HEK293 (cell line): Measurements from ENCODE around the gene SARS2.

Experiments used
- CTCF ChIA-PET: fragments of 350-600 bp; formaldehyde crosslinking; extraction: SDS; loops from one replicate; lab custom pipeline; 2021; ENCODE audit warnings: antibody characterized with exemption; lab: Yijun Ruan, JAX
- POLR2A ChIA-PET: fragments of 300-600 bp; formaldehyde crosslinking; extraction: SDS; loops from one replicate; lab custom pipeline; 2020; ENCODE audit warnings: antibody characterized with exemption, inconsistent platforms; lab: Yijun Ruan, JAX
- H3K27ac ChIP-seq: fragments of 200-500 bp; sonication (Bioruptor generic); 2 replicates; pipeline ENCODE4 v1.5.1; 2014; ENCODE audit warnings: low read depth, low read length, control low read depth, inconsistent platforms; ENCODE audit errors: extremely low read depth
- H3K36me3 ChIP-seq, 2 experiments: fragments of 200-500 bp in 1 of 2; sonication (Bioruptor generic) in 1 of 2; 1 replicate in 1 of 2; 2 replicates in 1 of 2; pipeline ENCODE4 v1.5.1; 2014 to 2017; ENCODE audit warnings: inconsistent platforms in 2 of 2, low read length in 2 of 2; ENCODE audit not compliant: control insufficient read depth in 2 of 2, insufficient read depth in 1 of 2
- H3K4me1 ChIP-seq: fragments of 200-500 bp; sonication (Bioruptor generic); 2 replicates; pipeline ENCODE4 v1.5.1; 2014; ENCODE audit warnings: mild to moderate bottlenecking, low read length, inconsistent platforms; ENCODE audit not compliant: control insufficient read depth, insufficient read depth
- H3K4me3 ChIP-seq: 2 replicates; pipeline ENCODE4 v1.5.1; 2011; ENCODE audit warnings: low read depth, mild to moderate bottlenecking, control low read depth, low read length, moderate library complexity
- H3K9me3 ChIP-seq: fragments of 200-500 bp; sonication (Bioruptor generic); 2 replicates; pipeline ENCODE4 v1.5.1; 2014; ENCODE audit warnings: low read depth, low read length, inconsistent platforms; ENCODE audit not compliant: control insufficient read depth, insufficient read depth
- EGR2 ChIP-seq: fragments of 450-650 bp; formaldehyde crosslinking; IDR thresholded peaks from 2 replicates; pipeline ENCODE4 v1.5.1; 2016; ENCODE audit warnings: low read depth, missing biosample characterization, missing genetic modification characterization
- GLIS2 ChIP-seq: fragments of 450-650 bp; formaldehyde crosslinking; IDR thresholded peaks from 2 replicates; pipeline ENCODE4 v1.5.1; 2016; ENCODE audit warnings: missing biosample characterization, missing genetic modification characterization
- MEIS1 ChIP-seq: sonication (generic); formaldehyde crosslinking; IDR thresholded peaks from 2 replicates; pipeline ENCODE4 v1.8.1; 2022; ENCODE audit warnings: missing genetic modification reagents, mild to moderate bottlenecking, borderline replicate concordance
- RBAK ChIP-seq: fragments of 450-650 bp; formaldehyde crosslinking; IDR thresholded peaks from 2 replicates; pipeline ENCODE4 v1.5.1; 2016; ENCODE audit warnings: missing biosample characterization, missing genetic modification characterization
- ZBTB8A ChIP-seq: fragments of 450-650 bp; formaldehyde crosslinking; IDR thresholded peaks from 2 replicates; pipeline ENCODE4 v1.5.1; 2016; ENCODE audit warnings: missing biosample characterization, missing genetic modification characterization
- ZNF132 ChIP-seq: fragments of 450-650 bp; formaldehyde crosslinking; IDR thresholded peaks from 2 replicates; pipeline ENCODE4 v1.5.1; 2017; ENCODE audit warnings: missing biosample characterization, missing genetic modification characterization, borderline replicate concordance
- ZNF2 ChIP-seq: fragments of 450-650 bp; formaldehyde crosslinking; IDR thresholded peaks from 2 replicates; pipeline ENCODE4 v1.5.1; 2016; ENCODE audit warnings: missing biosample characterization, missing genetic modification characterization
- ZNF23 ChIP-seq: fragments of 450-650 bp; formaldehyde crosslinking; IDR thresholded peaks from 2 replicates; pipeline ENCODE4 v1.5.1; 2016; ENCODE audit warnings: missing biosample characterization, missing genetic modification characterization, borderline replicate concordance
- ZNF292 ChIP-seq: fragments of 450-650 bp; formaldehyde crosslinking; IDR thresholded peaks from 2 replicates; pipeline ENCODE4 v1.5.1; 2016; ENCODE audit warnings: low read depth, missing biosample characterization, missing genetic modification characterization, borderline replicate concordance
- ZNF341 ChIP-seq: fragments of 450-650 bp; formaldehyde crosslinking; IDR thresholded peaks from 2 replicates; pipeline ENCODE4; 2016; ENCODE audit warnings: low read depth, missing biosample characterization, missing genetic modification characterization
- ZNF354C ChIP-seq: fragments of 450-650 bp; formaldehyde crosslinking; IDR thresholded peaks from 2 replicates; pipeline ENCODE4 v1.5.1; 2016; ENCODE audit warnings: missing biosample characterization, missing genetic modification characterization, low read depth, borderline replicate concordance
- ZNF391 ChIP-seq: fragments of 450-650 bp; formaldehyde crosslinking; IDR thresholded peaks from 2 replicates; pipeline ENCODE4 v1.5.1; 2016; ENCODE audit warnings: low read depth, missing biosample characterization, missing genetic modification characterization, borderline replicate concordance
- ZNF571 ChIP-seq: fragments of 450-650 bp; formaldehyde crosslinking; IDR thresholded peaks from 2 replicates; pipeline ENCODE4 v1.5.0; 2017; ENCODE audit warnings: missing biosample characterization, missing genetic modification characterization
- ZNF610 ChIP-seq: fragments of 450-650 bp; formaldehyde crosslinking; IDR thresholded peaks from 2 replicates; pipeline ENCODE4 v1.5.1; 2016; ENCODE audit warnings: missing biosample characterization, missing genetic modification characterization, borderline replicate concordance
- ZNF658 ChIP-seq: fragments of 450-650 bp; formaldehyde crosslinking; IDR thresholded peaks from 2 replicates; pipeline ENCODE4; 2016; ENCODE audit warnings: missing biosample characterization, missing genetic modification characterization
- ZNF677 ChIP-seq: fragments of 450-650 bp; IDR thresholded peaks from 2 replicates; pipeline ENCODE4 v1.5.0; 2018; ENCODE audit warnings: missing biosample characterization, mild to moderate bottlenecking, missing genetic modification characterization, moderate library complexity
- ZNF776 ChIP-seq: fragments of 450-650 bp; formaldehyde crosslinking; IDR thresholded peaks from 2 replicates; pipeline ENCODE4 v1.5.0; 2017; ENCODE audit warnings: missing biosample characterization, missing genetic modification characterization, borderline replicate concordance
- ZNF791 ChIP-seq: fragments of 450-650 bp; formaldehyde crosslinking; IDR thresholded peaks from 2 replicates; pipeline ENCODE4 v1.5.1; 2016; ENCODE audit warnings: missing biosample characterization, missing genetic modification characterization
- ZNF837 ChIP-seq: fragments of 450-650 bp; formaldehyde crosslinking; IDR thresholded peaks from 2 replicates; pipeline ENCODE4 v1.5.1; 2016; ENCODE audit warnings: missing biosample characterization, missing genetic modification characterization
- ZNF843 ChIP-seq: fragments of 450-650 bp; formaldehyde crosslinking; IDR thresholded peaks from 2 replicates; pipeline ENCODE4 v1.5.1; 2016; ENCODE audit warnings: missing biosample characterization, missing genetic modification characterization
- TF ChIP-seq, protein P1 (sequence below): fragments of 450-650 bp; formaldehyde crosslinking; IDR thresholded peaks from 2 replicates; pipeline ENCODE4 v1.5.1; 2016; ENCODE audit warnings: missing biosample characterization, missing genetic modification characterization, borderline replicate concordance
- TF ChIP-seq, protein P2 (sequence below): fragments of 450-650 bp; formaldehyde crosslinking; IDR thresholded peaks from 2 replicates; pipeline ENCODE4 v1.5.1; 2016; ENCODE audit warnings: missing biosample characterization, missing genetic modification characterization
- TF ChIP-seq, protein P3 (sequence below): fragments of 450-650 bp; formaldehyde crosslinking; IDR thresholded peaks from 2 replicates; pipeline ENCODE4 v1.5.1; 2016; ENCODE audit warnings: missing biosample characterization, missing genetic modification characterization

The SARS2 gene

DNA sequence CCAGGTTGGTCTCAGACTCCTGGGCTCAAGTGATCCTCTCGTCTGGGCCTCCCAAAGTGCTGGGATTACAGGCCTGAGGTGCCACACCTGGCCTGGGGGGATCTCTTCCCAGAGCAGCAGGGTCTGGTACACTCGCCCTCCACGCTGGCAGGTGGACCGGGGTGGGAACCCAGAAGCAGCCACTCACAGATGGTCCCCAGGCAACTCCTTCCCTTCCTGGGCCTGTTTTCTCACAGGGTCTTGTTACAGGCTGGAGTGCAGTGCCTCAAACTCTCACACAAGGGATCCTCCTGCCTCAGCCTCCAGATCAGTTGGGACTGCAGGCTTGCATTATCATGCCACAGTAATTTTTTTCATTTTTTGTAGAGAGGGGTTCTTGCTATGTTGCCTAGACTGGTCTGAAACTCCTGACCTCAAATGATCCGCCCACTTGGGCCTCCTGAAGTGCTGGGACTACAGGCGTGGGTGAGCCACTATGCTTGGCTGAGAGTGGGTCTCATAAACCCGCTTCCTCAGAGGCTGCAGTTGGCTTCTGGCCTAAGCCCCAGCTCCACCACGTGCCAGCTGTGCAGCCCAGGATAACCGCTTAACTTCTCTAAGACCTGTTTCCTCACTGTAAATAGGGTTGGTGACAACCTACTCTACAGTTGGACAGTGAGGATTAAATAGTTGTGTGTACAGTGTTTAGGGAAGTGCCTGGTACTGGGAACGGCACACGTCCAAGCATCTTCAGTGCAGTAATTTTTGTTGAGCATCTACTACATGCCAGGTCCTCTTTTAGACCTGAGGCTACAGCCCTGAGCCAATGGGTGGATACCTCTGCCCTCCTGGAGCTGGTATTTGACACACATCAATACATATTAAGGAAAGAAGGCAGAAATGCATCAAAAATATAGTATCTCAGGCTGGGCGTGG lies 17.7 kb downstream of the SARS2 start (continued):
- TF ChIP-seq, protein P1, sequence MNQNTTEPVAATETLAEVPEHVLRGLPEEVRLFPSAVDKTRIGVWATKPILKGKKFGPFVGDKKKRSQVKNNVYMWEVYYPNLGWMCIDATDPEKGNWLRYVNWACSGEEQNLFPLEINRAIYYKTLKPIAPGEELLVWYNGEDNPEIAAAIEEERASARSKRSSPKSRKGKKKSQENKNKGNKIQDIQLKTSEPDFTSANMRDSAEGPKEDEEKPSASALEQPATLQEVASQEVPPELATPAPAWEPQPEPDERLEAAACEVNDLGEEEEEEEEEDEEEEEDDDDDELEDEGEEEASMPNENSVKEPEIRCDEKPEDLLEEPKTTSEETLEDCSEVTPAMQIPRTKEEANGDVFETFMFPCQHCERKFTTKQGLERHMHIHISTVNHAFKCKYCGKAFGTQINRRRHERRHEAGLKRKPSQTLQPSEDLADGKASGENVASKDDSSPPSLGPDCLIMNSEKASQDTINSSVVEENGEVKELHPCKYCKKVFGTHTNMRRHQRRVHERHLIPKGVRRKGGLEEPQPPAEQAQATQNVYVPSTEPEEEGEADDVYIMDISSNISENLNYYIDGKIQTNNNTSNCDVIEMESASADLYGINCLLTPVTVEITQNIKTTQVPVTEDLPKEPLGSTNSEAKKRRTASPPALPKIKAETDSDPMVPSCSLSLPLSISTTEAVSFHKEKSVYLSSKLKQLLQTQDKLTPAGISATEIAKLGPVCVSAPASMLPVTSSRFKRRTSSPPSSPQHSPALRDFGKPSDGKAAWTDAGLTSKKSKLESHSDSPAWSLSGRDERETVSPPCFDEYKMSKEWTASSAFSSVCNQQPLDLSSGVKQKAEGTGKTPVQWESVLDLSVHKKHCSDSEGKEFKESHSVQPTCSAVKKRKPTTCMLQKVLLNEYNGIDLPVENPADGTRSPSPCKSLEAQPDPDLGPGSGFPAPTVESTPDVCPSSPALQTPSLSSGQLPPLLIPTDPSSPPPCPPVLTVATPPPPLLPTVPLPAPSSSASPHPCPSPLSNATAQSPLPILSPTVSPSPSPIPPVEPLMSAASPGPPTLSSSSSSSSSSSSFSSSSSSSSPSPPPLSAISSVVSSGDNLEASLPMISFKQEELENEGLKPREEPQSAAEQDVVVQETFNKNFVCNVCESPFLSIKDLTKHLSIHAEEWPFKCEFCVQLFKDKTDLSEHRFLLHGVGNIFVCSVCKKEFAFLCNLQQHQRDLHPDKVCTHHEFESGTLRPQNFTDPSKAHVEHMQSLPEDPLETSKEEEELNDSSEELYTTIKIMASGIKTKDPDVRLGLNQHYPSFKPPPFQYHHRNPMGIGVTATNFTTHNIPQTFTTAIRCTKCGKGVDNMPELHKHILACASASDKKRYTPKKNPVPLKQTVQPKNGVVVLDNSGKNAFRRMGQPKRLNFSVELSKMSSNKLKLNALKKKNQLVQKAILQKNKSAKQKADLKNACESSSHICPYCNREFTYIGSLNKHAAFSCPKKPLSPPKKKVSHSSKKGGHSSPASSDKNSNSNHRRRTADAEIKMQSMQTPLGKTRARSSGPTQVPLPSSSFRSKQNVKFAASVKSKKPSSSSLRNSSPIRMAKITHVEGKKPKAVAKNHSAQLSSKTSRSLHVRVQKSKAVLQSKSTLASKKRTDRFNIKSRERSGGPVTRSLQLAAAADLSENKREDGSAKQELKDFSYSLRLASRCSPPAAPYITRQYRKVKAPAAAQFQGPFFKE, result no peak
- no peak for TF ChIP-seq RBAK
- no peak for TF ChIP-seq ZNF677 (tag by site-specific recombination)
- TF ChIP-seq ZNF2 (tag by site-specific recombination), result no peak
- TF ChIP-seq ZNF837 (tag by site-specific recombination), result no peak
- no peak for TF ChIP-seq ZNF391 (tag by site-specific recombination)
- TF ChIP-seq ZNF843 (tag by site-specific recombination), result no peak
- no peak for TF ChIP-seq ZBTB8A
- TF ChIP-seq, protein P2, sequence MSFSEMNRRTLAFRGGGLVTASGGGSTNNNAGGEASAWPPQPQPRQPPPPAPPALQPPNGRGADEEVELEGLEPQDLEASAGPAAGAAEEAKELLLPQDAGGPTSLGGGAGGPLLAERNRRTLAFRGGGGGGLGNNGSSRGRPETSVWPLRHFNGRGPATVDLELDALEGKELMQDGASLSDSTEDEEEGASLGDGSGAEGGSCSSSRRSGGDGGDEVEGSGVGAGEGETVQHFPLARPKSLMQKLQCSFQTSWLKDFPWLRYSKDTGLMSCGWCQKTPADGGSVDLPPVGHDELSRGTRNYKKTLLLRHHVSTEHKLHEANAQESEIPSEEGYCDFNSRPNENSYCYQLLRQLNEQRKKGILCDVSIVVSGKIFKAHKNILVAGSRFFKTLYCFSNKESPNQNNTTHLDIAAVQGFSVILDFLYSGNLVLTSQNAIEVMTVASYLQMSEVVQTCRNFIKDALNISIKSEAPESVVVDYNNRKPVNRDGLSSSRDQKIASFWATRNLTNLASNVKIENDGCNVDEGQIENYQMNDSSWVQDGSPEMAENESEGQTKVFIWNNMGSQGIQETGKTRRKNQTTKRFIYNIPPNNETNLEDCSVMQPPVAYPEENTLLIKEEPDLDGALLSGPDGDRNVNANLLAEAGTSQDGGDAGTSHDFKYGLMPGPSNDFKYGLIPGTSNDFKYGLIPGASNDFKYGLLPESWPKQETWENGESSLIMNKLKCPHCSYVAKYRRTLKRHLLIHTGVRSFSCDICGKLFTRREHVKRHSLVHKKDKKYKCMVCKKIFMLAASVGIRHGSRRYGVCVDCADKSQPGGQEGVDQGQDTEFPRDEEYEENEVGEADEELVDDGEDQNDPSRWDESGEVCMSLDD (tag by site-specific recombination), result no peak
- TF ChIP-seq ZNF292 (tag by site-specific recombination), result no peak
- no peak for TF ChIP-seq ZNF341 (tag by site-specific recombination)
- no peak for TF ChIP-seq ZNF571 (tag by site-specific recombination)
- TF ChIP-seq ZNF610 (tag by site-specific recombination), result no peak
- TF ChIP-seq ZNF23 (tag by site-specific recombination), result no peak
- peak; percentile 96 for TF ChIP-seq EGR2 (tag by site-specific recombination)
- TF ChIP-seq ZNF791 (tag by site-specific recombination), result no peak

DNA sequence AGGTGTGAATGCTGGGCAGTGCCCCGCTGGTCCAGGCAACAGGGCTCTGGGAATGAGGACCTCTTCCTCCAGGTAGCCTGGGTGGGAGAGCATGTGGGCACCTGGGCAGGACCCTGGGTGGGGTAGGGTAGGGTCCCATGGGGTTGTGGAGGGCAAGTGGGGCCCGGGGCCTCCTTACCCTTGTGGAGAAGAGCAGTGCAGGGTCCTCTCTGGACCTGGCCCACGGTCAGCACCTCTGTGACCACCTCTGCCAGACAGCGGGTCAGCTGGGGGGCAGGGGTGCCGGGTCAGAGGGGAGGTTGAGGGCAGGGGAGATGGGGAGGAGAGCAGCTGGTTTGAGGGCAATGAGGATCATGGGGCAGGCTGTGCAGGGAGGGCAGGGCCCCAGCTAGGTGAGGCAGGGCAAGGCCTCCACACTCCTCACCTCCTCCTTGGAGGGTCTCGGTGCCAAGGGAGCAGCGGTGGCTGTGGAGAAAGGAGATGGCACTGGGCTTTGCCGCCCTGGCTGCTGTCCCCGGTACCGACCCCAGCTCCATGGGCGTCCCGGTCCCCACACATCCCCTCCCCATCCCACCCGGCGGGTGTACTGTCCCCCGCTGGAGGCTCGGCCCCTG lies 19.1 kb downstream of the SARS2 start:
- no peak overlapping the region for H3K4me3 ChIP-seq
- no peaks in the 10 kb centered on the region for H3K4me1 ChIP-seq
- H3K9me3 ChIP-seq, result no peaks in the 10 kb centered on the region
- ChIA-PET POLR2A (interaction anchor here (0.6 to 1.2 kb wide), 3 partner anchors 11 to 379 kb away, joined by 3 to 11 read pairs (median 4); partner anchors contain the start of genes NFKBIB and SIRT2), CTCF (interaction anchor here (1.5 kb wide), 1 partner anchor 19 kb away, joined by 7 read pairs; the partner anchor contains the start of genes MRPS12 and SARS2)
- 0 out of 2 replicates have a peak overlapping the region, but pooled peaks have one; percentile 9 for H3K27ac ChIP-seq
- peaks cover 20 to 37% of the 10 kb centered on the region in 2 experiments for H3K36me3 ChIP-seq
- TF ChIP-seq ZNF132 (tag by site-specific recombination) (no peak), MEIS1 (no peak), GLIS2 (0 out of 2 replicates have a peak, but pooled peaks have one; percentile 15), ZNF354C (tag by site-specific recombination) (no peak), ZNF658 (no peak), ZNF776 (tag by site-specific recombination) (no peak)
- TF ChIP-seq, protein P3, sequence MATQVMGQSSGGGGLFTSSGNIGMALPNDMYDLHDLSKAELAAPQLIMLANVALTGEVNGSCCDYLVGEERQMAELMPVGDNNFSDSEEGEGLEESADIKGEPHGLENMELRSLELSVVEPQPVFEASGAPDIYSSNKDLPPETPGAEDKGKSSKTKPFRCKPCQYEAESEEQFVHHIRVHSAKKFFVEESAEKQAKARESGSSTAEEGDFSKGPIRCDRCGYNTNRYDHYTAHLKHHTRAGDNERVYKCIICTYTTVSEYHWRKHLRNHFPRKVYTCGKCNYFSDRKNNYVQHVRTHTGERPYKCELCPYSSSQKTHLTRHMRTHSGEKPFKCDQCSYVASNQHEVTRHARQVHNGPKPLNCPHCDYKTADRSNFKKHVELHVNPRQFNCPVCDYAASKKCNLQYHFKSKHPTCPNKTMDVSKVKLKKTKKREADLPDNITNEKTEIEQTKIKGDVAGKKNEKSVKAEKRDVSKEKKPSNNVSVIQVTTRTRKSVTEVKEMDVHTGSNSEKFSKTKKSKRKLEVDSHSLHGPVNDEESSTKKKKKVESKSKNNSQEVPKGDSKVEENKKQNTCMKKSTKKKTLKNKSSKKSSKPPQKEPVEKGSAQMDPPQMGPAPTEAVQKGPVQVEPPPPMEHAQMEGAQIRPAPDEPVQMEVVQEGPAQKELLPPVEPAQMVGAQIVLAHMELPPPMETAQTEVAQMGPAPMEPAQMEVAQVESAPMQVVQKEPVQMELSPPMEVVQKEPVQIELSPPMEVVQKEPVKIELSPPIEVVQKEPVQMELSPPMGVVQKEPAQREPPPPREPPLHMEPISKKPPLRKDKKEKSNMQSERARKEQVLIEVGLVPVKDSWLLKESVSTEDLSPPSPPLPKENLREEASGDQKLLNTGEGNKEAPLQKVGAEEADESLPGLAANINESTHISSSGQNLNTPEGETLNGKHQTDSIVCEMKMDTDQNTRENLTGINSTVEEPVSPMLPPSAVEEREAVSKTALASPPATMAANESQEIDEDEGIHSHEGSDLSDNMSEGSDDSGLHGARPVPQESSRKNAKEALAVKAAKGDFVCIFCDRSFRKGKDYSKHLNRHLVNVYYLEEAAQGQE (tag by site-specific recombination), result peak; percentile 86
